ENCODE data around the gene HSD17B7. TPM values are rescaled to one million over a fixed set of nuclear protein-coding genes. Genes with fewer than 3 reads are reported as not detected.
"Not testable (repeated sequence)": the region's sequence is repeated elsewhere in the genome, so short reads cannot be mapped to it uniquely, and the experiment has no call there.

HSD17B7 gene
- 10 to 100 TPM; 30.2 to 31.2 TPM for total RNA-seq

GRCh38 chr1:162790303-162790984, at the start of gene HSD17B7:
Gene HSD17B7, plus strand, starts transcription at chr1:162790702. Its CDS starts 99 bp downstream, at chr1:162790801.
- H3K27me3 Mint-ChIP-seq, H3K9me3 Mint-ChIP-seq, H3K4me1 Mint-ChIP-seq, H3K36me3 Mint-ChIP-seq, POLR2A ChIA-PET: not testable (repeated sequence)
- H3K27ac Mint-ChIP-seq, result peak within 1 kb of the TSS; percentile 95
- DNase-seq (peak; percentile 73), ATAC-seq (ENCODE audit: low read depth) (peak; percentile 99)
- H3K4me3 Mint-ChIP-seq, result peak within 1 kb of the TSS; percentile 89

- no peaks in the 10 kb centered on the region for H3K9me3 Mint-ChIP-seq
- ATAC-seq (ENCODE audit: low read depth) (no peak), DNase-seq (no peak)
- no peaks in the 10 kb centered on the region for H3K36me3 Mint-ChIP-seq
- no peak overlapping the region for H3K4me3 Mint-ChIP-seq
- no peak overlapping the region for H3K27ac Mint-ChIP-seq
- no peaks in the 10 kb centered on the region for H3K27me3 Mint-ChIP-seq
- POLR2A ChIA-PET, result no interaction called here
- no peaks in the 10 kb centered on the region for H3K4me1 Mint-ChIP-seq
Measured at GRCh38 chr1:162740755-162741154, 49.7 kb upstream of the HSD17B7 start.

- no peaks in the 10 kb centered on the region for H3K36me3 Mint-ChIP-seq
- H3K4me1 Mint-ChIP-seq, result no peaks in the 10 kb centered on the region
- H3K4me3 Mint-ChIP-seq, result no peak overlapping the region
- no peaks in the 10 kb centered on the region for H3K27me3 Mint-ChIP-seq
- no peak overlapping the region for H3K27ac Mint-ChIP-seq
- no peaks in the 10 kb centered on the region for H3K9me3 Mint-ChIP-seq
- POLR2A ChIA-PET, result no interaction called here
- DNase-seq (no peak), ATAC-seq (ENCODE audit: low read depth) (no peak)
Measured at GRCh38 chr1:162741574-162741973, 48.9 kb upstream of the HSD17B7 start.

- H3K36me3 Mint-ChIP-seq; H3K4me3 Mint-ChIP-seq; H3K9me3 Mint-ChIP-seq; H3K27me3 Mint-ChIP-seq; H3K4me1 Mint-ChIP-seq; DNase-seq; H3K27ac Mint-ChIP-seq; POLR2A ChIA-PET; ATAC-seq (ENCODE audit: low read depth): not testable (repeated sequence)
Measured at GRCh38 chr1:162746264-162746942, 44.1 kb upstream of the HSD17B7 start.

GRCh38 chr1:162753001-162753658, 37.4 kb upstream of the HSD17B7 start:
- DNase-seq, result no peak
- H3K4me3 Mint-ChIP-seq, result no peak overlapping the region
- H3K27ac Mint-ChIP-seq, result no peak overlapping the region
- POLR2A ChIA-PET, result no interaction called here
- no peaks in the 10 kb centered on the region for H3K36me3 Mint-ChIP-seq
- peaks cover 1% of the 10 kb centered on the region for H3K4me1 Mint-ChIP-seq
- no peaks in the 10 kb centered on the region for H3K9me3 Mint-ChIP-seq
- ATAC-seq (ENCODE audit: low read depth), result no peak
- peaks cover 3% of the 10 kb centered on the region for H3K27me3 Mint-ChIP-seq

- H3K4me3 Mint-ChIP-seq, result no peak overlapping the region
- no peaks in the 10 kb centered on the region for H3K36me3 Mint-ChIP-seq
- no peaks in the 10 kb centered on the region for H3K27me3 Mint-ChIP-seq
- H3K4me1 Mint-ChIP-seq, result peaks cover 1% of the 10 kb centered on the region
- ATAC-seq (ENCODE audit: low read depth) (no peak), DNase-seq (no peak)
- POLR2A ChIA-PET, result no interaction called here
- no peaks in the 10 kb centered on the region for H3K9me3 Mint-ChIP-seq
- no peak overlapping the region for H3K27ac Mint-ChIP-seq
Measured at GRCh38 chr1:162753998-162754585, 36.4 kb upstream of the HSD17B7 start.

- no peaks in the 10 kb centered on the region for H3K9me3 Mint-ChIP-seq
- H3K36me3 Mint-ChIP-seq, result no peaks in the 10 kb centered on the region
- H3K27ac Mint-ChIP-seq, result no peak overlapping the region
- DNase-seq (no peak), ATAC-seq (ENCODE audit: low read depth) (no peak)
- POLR2A ChIA-PET, result no interaction called here
- no peaks in the 10 kb centered on the region for H3K27me3 Mint-ChIP-seq
- H3K4me3 Mint-ChIP-seq, result no peak overlapping the region
- H3K4me1 Mint-ChIP-seq, result peaks cover 1% of the 10 kb centered on the region
Measured at GRCh38 chr1:162755306-162755705, 35.2 kb upstream of the HSD17B7 start.

GRCh38 chr1:162756523-162756922, 34.0 kb upstream of the HSD17B7 start:
- H3K36me3 Mint-ChIP-seq, result no peaks in the 10 kb centered on the region
- no peak overlapping the region for H3K27ac Mint-ChIP-seq
- H3K27me3 Mint-ChIP-seq, result no peaks in the 10 kb centered on the region
- H3K4me3 Mint-ChIP-seq, result no peak overlapping the region
- no peaks in the 10 kb centered on the region for H3K9me3 Mint-ChIP-seq
- POLR2A ChIA-PET, result no interaction called here
- peaks cover 1% of the 10 kb centered on the region for H3K4me1 Mint-ChIP-seq
- ATAC-seq (ENCODE audit: low read depth) (no peak), DNase-seq (no peak)

GRCh38 chr1:162757476-162757875, 33.0 kb upstream of the HSD17B7 start:
- H3K36me3 Mint-ChIP-seq, result no peaks in the 10 kb centered on the region
- no peak for ATAC-seq (ENCODE audit: low read depth)
- H3K4me3 Mint-ChIP-seq, result no peak overlapping the region
- no peak for DNase-seq
- H3K9me3 Mint-ChIP-seq, result no peaks in the 10 kb centered on the region
- peaks cover 1% of the 10 kb centered on the region for H3K4me1 Mint-ChIP-seq
- H3K27ac Mint-ChIP-seq, result no peak overlapping the region
- H3K27me3 Mint-ChIP-seq, result no peaks in the 10 kb centered on the region
- POLR2A ChIA-PET, result no interaction called here

GRCh38 chr1:162765788-162766187, 24.7 kb upstream of the HSD17B7 start:
- DNase-seq (no peak), ATAC-seq (ENCODE audit: low read depth) (no peak)
- no peaks in the 10 kb centered on the region for H3K9me3 Mint-ChIP-seq
- POLR2A ChIA-PET, result no interaction called here
- no peaks in the 10 kb centered on the region for H3K27me3 Mint-ChIP-seq
- no peak overlapping the region for H3K27ac Mint-ChIP-seq
- no peaks in the 10 kb centered on the region for H3K36me3 Mint-ChIP-seq
- H3K4me1 Mint-ChIP-seq, result no peaks in the 10 kb centered on the region
- no peak overlapping the region for H3K4me3 Mint-ChIP-seq

GRCh38 chr1:162772571-162773154, 17.8 kb upstream of the HSD17B7 start:
- Mint-ChIP-seq H3K27me3 (no peaks in the 10 kb centered on the region), H3K27ac (no peak overlapping the region), H3K36me3 (no peaks in the 10 kb centered on the region), H3K9me3 (no peaks in the 10 kb centered on the region), H3K4me3 (no peak overlapping the region), H3K4me1 (no peaks in the 10 kb centered on the region)
- no peak for ATAC-seq (ENCODE audit: low read depth)
- POLR2A ChIA-PET, result no interaction called here
- no peak for DNase-seq

- H3K36me3 Mint-ChIP-seq, result no peaks in the 10 kb centered on the region
- no peak for DNase-seq
Measured at GRCh38 chr1:162774007-162774406, 16.5 kb upstream of the HSD17B7 start.

GRCh38 chr1:162779043-162779442, 11.5 kb upstream of the HSD17B7 start:
- no peak for ATAC-seq (ENCODE audit: low read depth)
- Mint-ChIP-seq H3K4me3 (no peak overlapping the region), H3K36me3 (no peaks in the 10 kb centered on the region), H3K27ac (no peak overlapping the region), H3K27me3 (peaks cover 12% of the 10 kb centered on the region), H3K4me1 (no peaks in the 10 kb centered on the region), H3K9me3 (no peaks in the 10 kb centered on the region)
- POLR2A ChIA-PET, result no interaction called here
- DNase-seq, result no peak

More at GRCh38 chr1:162774007-162774406, 16.5 kb upstream of the HSD17B7 start:
- Mint-ChIP-seq H3K4me3 (no peak overlapping the region), H3K9me3 (no peaks in the 10 kb centered on the region), H3K27me3 (no peaks in the 10 kb centered on the region), H3K4me1 (no peaks in the 10 kb centered on the region), H3K27ac (no peak overlapping the region)
- ATAC-seq (ENCODE audit: low read depth), result no peak
- POLR2A ChIA-PET, result no interaction called here

Measured in activated naive CD8-positive, alpha-beta T cell treated with anti-CD3 and anti-CD28 coated beads, Interleukin-2, amount 10 ng/mL, durations not matched to agents 7 days and 5 days (primary cell).